ENCODE results near the gene ZMPSTE24. TPM values are rescaled to one million over a fixed set of nuclear protein-coding genes. Genes with fewer than 3 reads are reported as not detected.

ZMPSTE24 gene
- total RNA-seq, 1 donor = 110 TPM

DNA sequence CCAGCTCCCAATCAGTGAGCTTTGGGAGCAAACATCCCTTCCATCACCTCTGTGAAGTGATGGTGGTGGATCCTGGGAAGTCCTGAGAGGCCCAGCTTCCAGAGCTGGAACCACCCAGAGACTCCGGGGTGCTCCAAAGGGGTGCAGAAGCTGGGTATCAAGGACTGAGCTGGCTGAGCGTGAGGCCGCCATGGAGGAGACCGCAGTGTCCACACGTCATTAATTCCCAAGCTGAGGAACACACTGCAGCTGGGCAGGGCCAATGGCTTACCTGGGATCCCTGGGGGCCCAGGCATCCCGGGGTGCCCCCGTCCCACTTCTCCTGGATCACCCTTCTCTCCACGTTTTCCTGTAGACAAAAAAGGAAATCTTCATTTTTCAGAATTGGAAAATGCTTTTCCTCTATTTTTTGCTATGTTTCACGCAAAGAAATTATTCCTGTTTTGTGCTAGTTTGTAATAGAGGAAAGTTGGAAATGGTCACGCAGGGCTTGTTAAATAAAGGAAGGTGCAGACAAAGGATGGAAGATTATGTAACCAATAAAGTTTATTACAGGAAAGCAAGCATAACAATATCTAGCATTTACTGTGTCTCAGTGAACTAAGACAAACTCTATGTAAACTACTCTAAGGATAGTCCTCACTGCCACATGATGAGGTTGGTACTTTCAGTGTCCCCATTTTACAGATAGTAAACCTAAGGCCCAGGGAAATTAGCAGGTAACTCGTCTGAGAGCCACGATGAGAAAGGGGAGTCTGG lies 43.7 kb downstream of the ZMPSTE24 start:
- TF ChIP-seq, protein P1, sequence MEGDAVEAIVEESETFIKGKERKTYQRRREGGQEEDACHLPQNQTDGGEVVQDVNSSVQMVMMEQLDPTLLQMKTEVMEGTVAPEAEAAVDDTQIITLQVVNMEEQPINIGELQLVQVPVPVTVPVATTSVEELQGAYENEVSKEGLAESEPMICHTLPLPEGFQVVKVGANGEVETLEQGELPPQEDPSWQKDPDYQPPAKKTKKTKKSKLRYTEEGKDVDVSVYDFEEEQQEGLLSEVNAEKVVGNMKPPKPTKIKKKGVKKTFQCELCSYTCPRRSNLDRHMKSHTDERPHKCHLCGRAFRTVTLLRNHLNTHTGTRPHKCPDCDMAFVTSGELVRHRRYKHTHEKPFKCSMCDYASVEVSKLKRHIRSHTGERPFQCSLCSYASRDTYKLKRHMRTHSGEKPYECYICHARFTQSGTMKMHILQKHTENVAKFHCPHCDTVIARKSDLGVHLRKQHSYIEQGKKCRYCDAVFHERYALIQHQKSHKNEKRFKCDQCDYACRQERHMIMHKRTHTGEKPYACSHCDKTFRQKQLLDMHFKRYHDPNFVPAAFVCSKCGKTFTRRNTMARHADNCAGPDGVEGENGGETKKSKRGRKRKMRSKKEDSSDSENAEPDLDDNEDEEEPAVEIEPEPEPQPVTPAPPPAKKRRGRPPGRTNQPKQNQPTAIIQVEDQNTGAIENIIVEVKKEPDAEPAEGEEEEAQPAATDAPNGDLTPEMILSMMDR (IDR thresholded peaks at IDR 0.05; ENCODE audit: insufficient read depth, low read depth, low read length) = no peak
- DNase-seq (ENCODE audit: low read depth) = no peak
- no peak overlapping the region for H3K4me3 ChIP-seq (ENCODE audit: low read depth, low read length)

DNA sequence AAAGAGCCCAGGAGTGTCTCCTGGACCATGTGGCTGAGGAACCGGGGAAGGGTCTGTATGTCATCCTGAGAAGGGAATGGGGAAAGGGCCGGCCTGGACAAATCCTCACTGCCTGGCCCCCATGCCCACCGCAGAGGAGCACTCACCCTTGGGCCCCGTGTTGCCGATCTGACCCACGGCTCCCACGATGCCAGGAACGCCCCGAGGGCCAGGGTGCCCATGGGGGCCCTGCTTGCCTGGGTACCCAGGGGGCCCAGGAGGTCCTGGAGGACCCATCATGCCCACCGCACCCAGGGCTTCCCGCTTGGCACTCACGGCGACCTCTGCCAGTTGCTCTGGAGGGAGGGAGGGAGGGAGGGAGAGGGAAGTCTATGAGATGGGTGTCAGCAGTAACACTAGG lies 44.4 kb downstream of the ZMPSTE24 start:
- TF ChIP-seq, protein P1 (IDR thresholded peaks at IDR 0.05; ENCODE audit: insufficient read depth, low read depth, low read length) = no peak
- DNase-seq (ENCODE audit: low read depth) = no peak
- H3K4me3 ChIP-seq (ENCODE audit: low read depth, low read length) = no peak overlapping the region

DNA sequence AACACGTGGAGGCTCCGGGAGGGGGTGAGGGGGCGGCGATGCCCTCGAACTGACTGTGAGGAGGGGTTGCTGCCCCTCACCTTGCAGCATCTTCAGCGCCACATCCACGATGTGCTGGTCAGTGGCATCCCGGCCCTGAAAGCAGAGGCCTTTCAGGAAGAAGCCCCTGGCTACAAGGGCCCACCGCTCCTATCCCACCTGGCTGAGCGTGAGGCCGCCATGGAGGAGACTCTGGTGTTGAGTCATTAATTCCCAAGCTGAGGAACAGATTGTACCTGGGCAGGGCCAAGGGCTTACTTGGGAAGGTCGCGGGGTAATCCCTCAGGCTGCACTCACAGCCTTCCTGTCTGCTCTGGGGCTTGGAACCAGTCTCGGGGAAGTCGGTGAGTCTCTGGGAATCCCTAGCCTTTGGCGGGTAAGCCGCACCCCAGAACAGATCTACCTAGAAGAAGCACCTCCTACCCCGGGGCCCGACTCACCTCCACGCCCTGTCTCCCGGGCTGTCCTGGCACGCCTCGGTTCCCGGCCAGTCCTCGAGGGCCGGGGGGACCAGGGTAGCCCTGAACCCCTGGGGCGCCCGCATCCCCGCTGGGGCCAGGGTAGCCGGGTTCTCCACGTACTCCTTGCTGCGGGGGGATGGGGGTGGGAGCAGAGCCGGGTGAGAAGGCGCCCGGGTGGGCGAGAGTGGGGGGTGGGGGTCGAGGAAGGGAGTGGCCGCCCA lies 45.2 kb downstream of the ZMPSTE24 start:
- no peak for DNase-seq (ENCODE audit: low read depth)
- TF ChIP-seq, protein P1 (IDR thresholded peaks at IDR 0.05; ENCODE audit: insufficient read depth, low read depth, low read length) = no peak
- H3K4me3 ChIP-seq (ENCODE audit: low read depth, low read length) = no peak overlapping the region

DNA sequence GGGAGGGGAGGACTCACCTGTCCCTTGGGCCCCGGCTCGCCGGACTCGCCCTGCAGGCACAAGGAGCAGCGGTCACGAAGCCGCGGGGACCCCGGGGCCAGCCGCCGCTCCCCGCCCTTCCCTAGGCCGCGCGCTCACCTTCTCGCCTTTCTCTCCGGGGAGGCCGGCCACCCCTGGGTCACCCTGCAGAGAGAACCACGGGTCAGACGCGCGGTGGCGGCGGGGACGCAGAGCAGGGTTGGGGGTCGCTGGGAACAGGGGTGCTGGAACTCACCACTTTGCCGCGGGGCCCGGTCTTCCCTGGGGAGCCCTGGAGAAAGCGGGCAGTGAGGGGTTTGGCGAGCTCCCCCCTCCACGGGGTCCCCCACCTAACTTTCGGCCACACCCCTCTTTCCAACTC lies 45.8 kb downstream of the ZMPSTE24 start:
- TF ChIP-seq, protein P1 (IDR thresholded peaks at IDR 0.05; ENCODE audit: insufficient read depth, low read depth, low read length) = no peak
- DNase-seq (ENCODE audit: low read depth) = no peak
- H3K4me3 ChIP-seq (ENCODE audit: low read depth, low read length) = no peak overlapping the region

DNA sequence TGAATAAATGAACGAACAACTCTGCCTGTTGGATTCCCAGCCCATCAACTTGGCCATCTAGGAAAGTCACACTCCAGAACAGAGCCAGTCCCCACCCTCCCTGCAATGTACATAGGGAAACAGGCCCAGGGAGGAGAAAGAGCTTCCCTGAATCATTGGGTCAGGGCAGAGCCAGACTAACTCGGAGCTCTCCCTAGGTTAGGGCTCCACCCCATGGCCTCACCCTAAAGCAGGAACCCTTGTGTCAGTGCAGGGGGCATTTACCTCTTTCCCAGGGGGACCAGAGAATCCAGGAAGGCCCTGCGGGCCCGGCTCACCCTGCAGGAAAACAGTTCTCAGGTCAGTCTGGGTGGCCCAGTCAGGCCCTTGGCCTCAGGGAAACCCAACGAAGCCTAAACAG lies 47.4 kb downstream of the ZMPSTE24 start:
- TF ChIP-seq, protein P1 (IDR thresholded peaks at IDR 0.05; ENCODE audit: insufficient read depth, low read depth, low read length) = peak; percentile 29
- no peak for DNase-seq (ENCODE audit: low read depth)
- no peak overlapping the region for H3K4me3 ChIP-seq (ENCODE audit: low read depth, low read length)

DNA sequence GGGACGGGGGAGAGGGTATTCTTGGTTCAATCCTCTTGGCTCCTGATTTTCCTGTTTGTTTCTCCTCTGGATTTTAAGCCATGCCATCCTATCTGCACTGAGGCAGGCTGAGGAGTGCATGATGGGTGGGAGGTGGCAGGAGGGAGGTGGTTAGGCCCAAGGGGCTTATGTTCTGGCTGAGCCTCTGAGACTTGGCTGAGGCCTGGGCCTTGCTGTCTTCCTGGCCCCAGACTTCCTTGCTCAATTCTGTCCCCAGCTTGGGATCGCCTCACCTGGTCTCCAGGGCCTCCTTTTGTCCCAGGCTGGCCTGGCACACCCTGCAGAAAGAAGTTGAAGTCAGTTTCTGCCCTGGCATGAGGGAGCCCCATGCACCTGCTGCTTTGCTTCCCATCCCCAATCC lies 47.8 kb downstream of the ZMPSTE24 start:
- no peak for DNase-seq (ENCODE audit: low read depth)
- TF ChIP-seq, protein P1 (IDR thresholded peaks at IDR 0.05; ENCODE audit: insufficient read depth, low read depth, low read length) = no peak
- no peak overlapping the region for H3K4me3 ChIP-seq (ENCODE audit: low read depth, low read length)
